Measurements from ENCODE around the gene CCL15. TPM values are rescaled to one million over a fixed set of nuclear protein-coding genes. Genes with fewer than 3 reads are reported as not detected.
A peak's percentile ranks its signal among the peaks of the same experiment; 100 is the strongest.

Gene CCL15
- total and polyA plus RNA-seq, 2 of the 13 experiments (the other 11 are each of a cell fraction or from before 2014, with no cell fraction given), result 29.2 to 45.9 TPM

GRCh38 chr17:35973333-35974260 lies 27.8 kb downstream of the CCL15 start (continued):
- 0 out of 2 replicates have a peak, but pooled peaks have one; percentile 8 for TF ChIP-seq NR0B2 (CRISPR knock-in tag; IDR thresholded peaks at IDR 0.05)
- peak; percentile 97 for TF ChIP-seq NR2F6 (IDR thresholded peaks at IDR 0.05)
- TF ChIP-seq NR2F6 (CRISPR knock-in tag; IDR thresholded peaks at IDR 0.05), result peak; percentile 98
- peak; percentile 92 for TF ChIP-seq CBFB (CRISPR knock-in tag; IDR thresholded peaks at IDR 0.05)
- 0 out of 2 replicates have a peak, but pooled peaks have one; percentile 43 for TF ChIP-seq TP53 (CRISPR knock-in tag; conservative IDR thresholded peaks at IDR 0.05)
- peak; percentile 99 for TF ChIP-seq RARA (CRISPR knock-in tag; IDR thresholded peaks at IDR 0.05)
- TF ChIP-seq NR1H2 (CRISPR knock-in tag; IDR thresholded peaks at IDR 0.05; ENCODE audit: borderline replicate concordance, low read depth), result peak; percentile 85; the same call in 1 of the 2 replicates
- peak; percentile 91 for TF ChIP-seq SOX5 (CRISPR knock-in tag; IDR thresholded peaks at IDR 0.05; ENCODE audit: borderline replicate concordance)

GRCh38 chr17:35972945-35973332 lies 28.4 kb downstream of the CCL15 start:
- ChIA-PET POLR2A (interaction anchor here (0.7 to 5.9 kb wide), 14 partner anchors 9 to 211 kb away, joined by 3 to 197 read pairs (median 8); partner anchors contain the start of genes CCL15 and CCL16), CTCF (ENCODE audit: low intra/inter-chr PET ratio, low total read pairs) (no interaction called here)
- Histone ChIP-seq H3K27ac (ENCODE audit: extremely low read length, insufficient read depth, low read length) (peak overlapping the region; percentile 85), H3K27me3 (ENCODE audit: control insufficient read depth in 1 of 2, insufficient read depth in 2 of 2, low read length in 2 of 2) (no peaks in the 10 kb centered on the region), H3K9me3 (ENCODE audit: low read length) (no peaks in the 10 kb centered on the region), H3K79me2 (ENCODE audit: insufficient read depth, low read length) (no peaks in the 10 kb centered on the region), H3K9ac (ENCODE audit: insufficient read depth, low read depth, low read length) (peak overlapping the region; percentile 48), H3K4me1 (ENCODE audit: insufficient read depth, low read length) (peaks cover 100% of the 10 kb centered on the region), H2AFZ (ENCODE audit: low read length) (no peak overlapping the region), H4K20me1 (ENCODE audit: insufficient read depth, low read length) (no peaks in the 10 kb centered on the region), H3K36me3 (replicated peaks in 1 of 2; ENCODE audit: control insufficient read depth in 1 of 2, insufficient read depth in 2 of 2, low read length in 2 of 2) (no peaks in the 10 kb centered on the region), H3K4me3 (replicated peaks in 1 of 3; ENCODE audit: insufficient read depth in 1 of 3, low read depth in 2 of 3, low read length in 3 of 3) (peak overlapping the region in 1 of 3 experiments; percentile 40; a peak in 1 of 6 replicates), H3K4me2 (ENCODE audit: low read depth, low read length) (peak overlapping the region; percentile 68)
- peak; percentile 92 for DNase-seq (ENCODE audit: low spot score)
- in situ Hi-C loops (cut with HindIII; ENCODE audit: extremely low pct_ligation_motif_present, low pct_unique_long_range_greater_than_20kb), result loop anchor here (5.0 to 25.0 kb wide), 4 partner anchors 34 to 514 kb away; partner anchors contain the start of gene ZNHIT3
- BruUV-seq (replicated peaks), result no TSS peak
- intact Hi-C loops (cut with micrococcal nuclease; ENCODE audit: unreplicated experiment), result loop anchor here (1.0 kb wide), 2 partner anchors 8 to 28 kb away; partner anchors contain the start of genes CCL15 and CCL16
- FAIRE-seq, result no peak
- WGBS (ENCODE audit: low lambda C conversion rate), result 2% methylated on average over 4 of the region's 4 CpGs
- ATAC-seq, result peak; percentile 57
- TF ChIP-seq, protein P1, sequence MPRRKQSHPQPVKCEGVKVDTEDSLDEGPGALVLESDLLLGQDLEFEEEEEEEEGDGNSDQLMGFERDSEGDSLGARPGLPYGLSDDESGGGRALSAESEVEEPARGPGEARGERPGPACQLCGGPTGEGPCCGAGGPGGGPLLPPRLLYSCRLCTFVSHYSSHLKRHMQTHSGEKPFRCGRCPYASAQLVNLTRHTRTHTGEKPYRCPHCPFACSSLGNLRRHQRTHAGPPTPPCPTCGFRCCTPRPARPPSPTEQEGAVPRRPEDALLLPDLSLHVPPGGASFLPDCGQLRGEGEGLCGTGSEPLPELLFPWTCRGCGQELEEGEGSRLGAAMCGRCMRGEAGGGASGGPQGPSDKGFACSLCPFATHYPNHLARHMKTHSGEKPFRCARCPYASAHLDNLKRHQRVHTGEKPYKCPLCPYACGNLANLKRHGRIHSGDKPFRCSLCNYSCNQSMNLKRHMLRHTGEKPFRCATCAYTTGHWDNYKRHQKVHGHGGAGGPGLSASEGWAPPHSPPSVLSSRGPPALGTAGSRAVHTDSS (CRISPR knock-in tag; conservative IDR thresholded peaks at IDR 0.05), result no peak
- TF ChIP-seq ZNF224 (CRISPR knock-in tag; IDR thresholded peaks at IDR 0.05), result no peak
- no peak for TF ChIP-seq ATAD3A (CRISPR knock-in tag; IDR thresholded peaks at IDR 0.05)
- TF ChIP-seq ZIK1 (CRISPR knock-in tag; IDR thresholded peaks at IDR 0.05; ENCODE audit: borderline replicate concordance, low read depth), result no peak
- TF ChIP-seq, protein P2, sequence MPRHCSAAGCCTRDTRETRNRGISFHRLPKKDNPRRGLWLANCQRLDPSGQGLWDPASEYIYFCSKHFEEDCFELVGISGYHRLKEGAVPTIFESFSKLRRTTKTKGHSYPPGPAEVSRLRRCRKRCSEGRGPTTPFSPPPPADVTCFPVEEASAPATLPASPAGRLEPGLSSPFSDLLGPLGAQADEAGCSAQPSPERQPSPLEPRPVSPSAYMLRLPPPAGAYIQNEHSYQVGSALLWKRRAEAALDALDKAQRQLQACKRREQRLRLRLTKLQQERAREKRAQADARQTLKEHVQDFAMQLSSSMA (CRISPR knock-in tag; IDR thresholded peaks at IDR 0.05), result no peak
- no peak for TF ChIP-seq ZNF639 (CRISPR knock-in tag; conservative IDR thresholded peaks at IDR 0.05)
- TF ChIP-seq, protein P3, sequence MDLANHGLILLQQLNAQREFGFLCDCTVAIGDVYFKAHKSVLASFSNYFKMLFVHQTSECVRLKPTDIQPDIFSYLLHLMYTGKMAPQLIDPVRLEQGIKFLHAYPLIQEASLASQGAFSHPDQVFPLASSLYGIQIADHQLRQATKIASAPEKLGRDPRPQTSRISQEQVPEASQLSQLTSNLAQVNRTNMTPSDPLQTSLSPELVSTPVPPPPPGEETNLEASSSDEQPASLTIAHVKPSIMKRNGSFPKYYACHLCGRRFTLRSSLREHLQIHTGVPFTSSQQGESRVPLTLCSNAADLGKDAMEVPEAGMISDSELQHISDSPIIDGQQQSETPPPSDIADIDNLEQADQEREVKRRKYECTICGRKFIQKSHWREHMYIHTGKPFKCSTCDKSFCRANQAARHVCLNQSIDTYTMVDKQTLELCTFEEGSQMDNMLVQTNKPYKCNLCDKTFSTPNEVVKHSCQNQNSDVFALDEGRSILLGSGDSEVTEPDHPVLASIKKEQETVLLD (CRISPR knock-in tag; IDR thresholded peaks at IDR 0.05; ENCODE audit: low read depth), result 0 out of 2 replicates have a peak, but pooled peaks have one; percentile 19
- TF ChIP-seq SATB2 (CRISPR knock-in tag; IDR thresholded peaks at IDR 0.05), result no peak
- TF ChIP-seq ZNF20 (CRISPR knock-in tag; IDR thresholded peaks at IDR 0.05), result no peak
